Heart left ventricle (tissue), 13 donors: ENCODE results near the gene ACADL.

ENCODE experiments used
- CTCF ChIP-seq, 12 donors: fragments of 200-600 bp; sonication (generic) in 4 of 12; IDR thresholded peaks; one replicate each; pipeline versions ENCODE4 v1.5.0 to v1.8.0; 2018 to 2022; ENCODE audit warnings: antibody characterized with exemption in 12 of 12, mild to moderate bottlenecking in 5 of 12
- POLR2A ChIP-seq, 2 donors: fragments of 450-650 bp; IDR thresholded peaks; one replicate each; pipeline ENCODE4 v1.6.1; 2017; ENCODE audit warnings: antibody characterized with exemption in 2 of 2, mild to moderate bottlenecking in 2 of 2, moderate library complexity in 2 of 2
- donor health status: ischemic (EF 13 %, LVEDD 7.1; RV severe dilation, severe dysfunction).
- donor health status: DM: no; HTN: yes; CAD: no.
- donor health status: DM: no; HTN: no; CAD: no.
- donor health status: ischemic (EF 25% LVEDD 6.9; RV normal size, moderate dysfunction).
- donor health status: ischemic (EF 25% LVEDD 5.7; RV mildly dilated, moderate dysfunction).
- donor health status: ischemic (EF 35%, LVEDD 5.7; RV mildly dilated, moderate dysfunction).
- donor health status: nonischemic (EF 11% LVEDD 7.7; RV severe dilation, severe dysfunction).
- donor health status: DM: yes; HTN: yes; CAD: no.
- donor health status: PGD.
- donor health status: ischemic (EF 29% LVEDD 5.4; RV normal size, mild dysfunction).
- donor health status: nonischemic (EF 23%, LVEDD 6.1; RV moderate dilation, normal function).

GRCh38 chr2:210189452-210190138, 35.7 kb downstream of the ACADL start:
- TF ChIP-seq POLR2A (IDR thresholded peaks at IDR 0.05) (no peak), CTCF (IDR thresholded peaks at IDR 0.05) (no peak)
